GM23338 (cell line): ENCODE data around the gene RIBC2. TPM values are rescaled to one million over a fixed set of nuclear protein-coding genes. Genes with fewer than 3 reads are reported as not detected.
A peak's percentile ranks its signal among the peaks of the same experiment; 100 is the strongest.

Experiments used
- ATAC-seq: fragments of 200-7000 bp; cut with Tn5 transposase; 3 replicates; pipeline ENCODE4 v1.9.1; 2020
- DNase-seq: peaks from one replicate; pipeline ENCODE4 v3.0.0-alpha.2; 2015; ENCODE audit warnings: low spot score
- H2AFZ ChIP-seq: fragments of 200-600 bp; sonication (generic); 2 replicates; pipeline ENCODE4 v1.8.0; 2016; ENCODE audit warnings: antibody characterized with exemption, mild to moderate bottlenecking, moderate library complexity
- H3F3A ChIP-seq: fragments of 200-600 bp; sonication (generic); replicated peaks from 2 replicates; pipeline ENCODE4 v1.8.0; 2017; ENCODE audit warnings: antibody characterized with exemption, mixed run types, low read depth
- H3K27ac ChIP-seq: fragments of 200-600 bp; sonication (generic); 2 replicates; pipeline ENCODE4 v1.6.1; 2016; ENCODE audit warnings: low read depth
- H3K27me3 ChIP-seq: fragments of 200-600 bp; sonication (generic); 2 replicates; pipeline ENCODE4 v1.8.0; 2016; ENCODE audit warnings: mild to moderate bottlenecking, mixed run types, moderate library complexity; ENCODE audit not compliant: insufficient read depth
- H3K36me3 ChIP-seq: fragments of 200-600 bp; sonication (generic); 2 replicates; pipeline ENCODE4 v1.8.0; 2016; ENCODE audit warnings: mild to moderate bottlenecking; ENCODE audit not compliant: insufficient read depth
- H3K4me1 ChIP-seq: fragments of 200-600 bp; sonication (generic); 2 replicates; pipeline ENCODE4 v1.8.0; 2016; ENCODE audit warnings: mild to moderate bottlenecking, moderate library complexity; ENCODE audit not compliant: insufficient read depth
- H3K4me2 ChIP-seq: fragments of 200-600 bp; sonication (generic); 2 replicates; pipeline ENCODE4 v1.7.1; 2017; ENCODE audit warnings: mixed run types
- H3K4me3 ChIP-seq: fragments of 200-600 bp; sonication (generic); 2 replicates; pipeline ENCODE4 v1.6.1; 2016; ENCODE audit warnings: mixed run types
- H3K79me2 ChIP-seq: fragments of 200-600 bp; sonication (generic); replicated peaks from 2 replicates; pipeline ENCODE4 v1.8.0; 2017; ENCODE audit warnings: mild to moderate bottlenecking; ENCODE audit not compliant: insufficient read depth
- H3K9me2 ChIP-seq: fragments of 200-600 bp; sonication (generic); 2 replicates; pipeline ENCODE4 v1.8.0; 2017; ENCODE audit not compliant: insufficient read depth
- H4K20me1 ChIP-seq: fragments of 200-600 bp; sonication (generic); replicated peaks from 2 replicates; pipeline ENCODE4 v1.8.0; 2017; ENCODE audit warnings: mild to moderate bottlenecking; ENCODE audit not compliant: insufficient read depth
- H3K27ac Mint-ChIP-seq: 2 replicates; pipeline ENCODE4 v1.8.0; 2020; ENCODE audit warnings: inconsistent platforms, mild to moderate bottlenecking, moderate library complexity, mixed read lengths
- H3K27me3 Mint-ChIP-seq: 3 replicates; pipeline ENCODE4 v1.8.0; 2022; ENCODE audit warnings: low read depth, mild to moderate bottlenecking, moderate library complexity, mixed read lengths, inconsistent platforms; ENCODE audit not compliant: insufficient read depth, poor library complexity
- H3K36me3 Mint-ChIP-seq: 3 replicates; pipeline ENCODE4 v1.8.0; 2021; ENCODE audit warnings: low read depth, mild to moderate bottlenecking, inconsistent platforms, moderate library complexity, mixed read lengths
- H3K4me1 Mint-ChIP-seq: 3 replicates; pipeline ENCODE4 v1.8.0; 2020; ENCODE audit warnings: mild to moderate bottlenecking, inconsistent platforms, mixed read lengths
- H3K4me3 Mint-ChIP-seq: 3 replicates; pipeline ENCODE4 v1.8.0; 2021; ENCODE audit warnings: moderate library complexity, mild to moderate bottlenecking, inconsistent platforms, mixed read lengths
- H3K9me3 Mint-ChIP-seq: 3 replicates; pipeline ENCODE4 v1.8.0; 2020; ENCODE audit warnings: moderate library complexity, mild to moderate bottlenecking, inconsistent platforms, mixed read lengths
- EZH2 ChIP-seq: fragments of 200-600 bp; sonication (generic); IDR thresholded peaks from one replicate; pipeline ENCODE4 v1.8.0; 2017; ENCODE audit warnings: antibody characterized with exemption, mild to moderate bottlenecking, low read depth; ENCODE audit not compliant: unreplicated experiment
- JUNB ChIP-seq: IDR thresholded peaks from one replicate; pipeline ENCODE4 v1.6.1; 2016; ENCODE audit warnings: antibody characterized with exemption; ENCODE audit not compliant: unreplicated experiment
- STAT1 ChIP-seq: IDR thresholded peaks from one replicate; pipeline ENCODE4 v1.6.1; 2016; ENCODE audit warnings: antibody characterized with exemption; ENCODE audit not compliant: unreplicated experiment
- polyA plus RNA-seq: library from polyadenylated mRNA; unstranded; fragments of >200 nt; fragmentation: Nextera tagmentation; extraction: Ambion mirVana; gene quantifications from 2 replicates; pipeline ENCODE4 v1.2.1, GENCODE V29; 2016
- total RNA-seq: library from RNA; depleted of rRNA; stranded (reverse); fragments of >200 nt; shearing (Covaris generic); gene quantifications from 2 replicates; pipeline ENCODE4 v1.2.3, GENCODE V29; 2014
- TF ChIP-seq, protein P1 (sequence below): IDR thresholded peaks from one replicate; pipeline ENCODE4 v1.6.1; 2018; ENCODE audit warnings: antibody characterized with exemption; ENCODE audit not compliant: unreplicated experiment
- TF ChIP-seq, protein P2 (sequence below): fragments of 250-450 bp; sonication (Bioruptor Pico); IDR thresholded peaks from 2 replicates; pipeline ENCODE4 v1.5.0; 2020; ENCODE audit warnings: mild to moderate bottlenecking, moderate library complexity

RIBC2 gene
- total and polyA plus RNA-seq, 2 experiments from 2014 or later = 2.2 to 2.8 TPM

- Histone ChIP-seq H3K4me1 (peaks cover 24% of the 10 kb centered on the region), H3K4me3 (no peak overlapping the region), H3K4me2 (peak overlapping the region; percentile 22; the same call in 1 of the 2 replicates), H3F3A (no peaks in the 10 kb centered on the region), H2AFZ (peak overlapping the region; percentile 94), H3K79me2 (no peaks in the 10 kb centered on the region), H3K27ac (no peak overlapping the region), H4K20me1 (no peaks in the 10 kb centered on the region), H3K27me3 (no peaks in the 10 kb centered on the region), H3K9me2 (no peaks in the 10 kb centered on the region), H3K36me3 (no peaks in the 10 kb centered on the region)
- Mint-ChIP-seq H3K9me3 (peaks cover 19% of the 10 kb centered on the region), H3K27me3 (peaks cover 7% of the 10 kb centered on the region), H3K36me3 (peaks cover 9% of the 10 kb centered on the region), H3K4me1 (peaks cover 21% of the 10 kb centered on the region), H3K27ac (no peak overlapping the region), H3K4me3 (no peak overlapping the region)
- ATAC-seq (no peak), DNase-seq (no peak)
- TF ChIP-seq EZH2 (no peak), JUNB (no peak), STAT1 (no peak)
- TF ChIP-seq, protein P1, sequence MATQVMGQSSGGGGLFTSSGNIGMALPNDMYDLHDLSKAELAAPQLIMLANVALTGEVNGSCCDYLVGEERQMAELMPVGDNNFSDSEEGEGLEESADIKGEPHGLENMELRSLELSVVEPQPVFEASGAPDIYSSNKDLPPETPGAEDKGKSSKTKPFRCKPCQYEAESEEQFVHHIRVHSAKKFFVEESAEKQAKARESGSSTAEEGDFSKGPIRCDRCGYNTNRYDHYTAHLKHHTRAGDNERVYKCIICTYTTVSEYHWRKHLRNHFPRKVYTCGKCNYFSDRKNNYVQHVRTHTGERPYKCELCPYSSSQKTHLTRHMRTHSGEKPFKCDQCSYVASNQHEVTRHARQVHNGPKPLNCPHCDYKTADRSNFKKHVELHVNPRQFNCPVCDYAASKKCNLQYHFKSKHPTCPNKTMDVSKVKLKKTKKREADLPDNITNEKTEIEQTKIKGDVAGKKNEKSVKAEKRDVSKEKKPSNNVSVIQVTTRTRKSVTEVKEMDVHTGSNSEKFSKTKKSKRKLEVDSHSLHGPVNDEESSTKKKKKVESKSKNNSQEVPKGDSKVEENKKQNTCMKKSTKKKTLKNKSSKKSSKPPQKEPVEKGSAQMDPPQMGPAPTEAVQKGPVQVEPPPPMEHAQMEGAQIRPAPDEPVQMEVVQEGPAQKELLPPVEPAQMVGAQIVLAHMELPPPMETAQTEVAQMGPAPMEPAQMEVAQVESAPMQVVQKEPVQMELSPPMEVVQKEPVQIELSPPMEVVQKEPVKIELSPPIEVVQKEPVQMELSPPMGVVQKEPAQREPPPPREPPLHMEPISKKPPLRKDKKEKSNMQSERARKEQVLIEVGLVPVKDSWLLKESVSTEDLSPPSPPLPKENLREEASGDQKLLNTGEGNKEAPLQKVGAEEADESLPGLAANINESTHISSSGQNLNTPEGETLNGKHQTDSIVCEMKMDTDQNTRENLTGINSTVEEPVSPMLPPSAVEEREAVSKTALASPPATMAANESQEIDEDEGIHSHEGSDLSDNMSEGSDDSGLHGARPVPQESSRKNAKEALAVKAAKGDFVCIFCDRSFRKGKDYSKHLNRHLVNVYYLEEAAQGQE = no peak
- TF ChIP-seq, protein P2, sequence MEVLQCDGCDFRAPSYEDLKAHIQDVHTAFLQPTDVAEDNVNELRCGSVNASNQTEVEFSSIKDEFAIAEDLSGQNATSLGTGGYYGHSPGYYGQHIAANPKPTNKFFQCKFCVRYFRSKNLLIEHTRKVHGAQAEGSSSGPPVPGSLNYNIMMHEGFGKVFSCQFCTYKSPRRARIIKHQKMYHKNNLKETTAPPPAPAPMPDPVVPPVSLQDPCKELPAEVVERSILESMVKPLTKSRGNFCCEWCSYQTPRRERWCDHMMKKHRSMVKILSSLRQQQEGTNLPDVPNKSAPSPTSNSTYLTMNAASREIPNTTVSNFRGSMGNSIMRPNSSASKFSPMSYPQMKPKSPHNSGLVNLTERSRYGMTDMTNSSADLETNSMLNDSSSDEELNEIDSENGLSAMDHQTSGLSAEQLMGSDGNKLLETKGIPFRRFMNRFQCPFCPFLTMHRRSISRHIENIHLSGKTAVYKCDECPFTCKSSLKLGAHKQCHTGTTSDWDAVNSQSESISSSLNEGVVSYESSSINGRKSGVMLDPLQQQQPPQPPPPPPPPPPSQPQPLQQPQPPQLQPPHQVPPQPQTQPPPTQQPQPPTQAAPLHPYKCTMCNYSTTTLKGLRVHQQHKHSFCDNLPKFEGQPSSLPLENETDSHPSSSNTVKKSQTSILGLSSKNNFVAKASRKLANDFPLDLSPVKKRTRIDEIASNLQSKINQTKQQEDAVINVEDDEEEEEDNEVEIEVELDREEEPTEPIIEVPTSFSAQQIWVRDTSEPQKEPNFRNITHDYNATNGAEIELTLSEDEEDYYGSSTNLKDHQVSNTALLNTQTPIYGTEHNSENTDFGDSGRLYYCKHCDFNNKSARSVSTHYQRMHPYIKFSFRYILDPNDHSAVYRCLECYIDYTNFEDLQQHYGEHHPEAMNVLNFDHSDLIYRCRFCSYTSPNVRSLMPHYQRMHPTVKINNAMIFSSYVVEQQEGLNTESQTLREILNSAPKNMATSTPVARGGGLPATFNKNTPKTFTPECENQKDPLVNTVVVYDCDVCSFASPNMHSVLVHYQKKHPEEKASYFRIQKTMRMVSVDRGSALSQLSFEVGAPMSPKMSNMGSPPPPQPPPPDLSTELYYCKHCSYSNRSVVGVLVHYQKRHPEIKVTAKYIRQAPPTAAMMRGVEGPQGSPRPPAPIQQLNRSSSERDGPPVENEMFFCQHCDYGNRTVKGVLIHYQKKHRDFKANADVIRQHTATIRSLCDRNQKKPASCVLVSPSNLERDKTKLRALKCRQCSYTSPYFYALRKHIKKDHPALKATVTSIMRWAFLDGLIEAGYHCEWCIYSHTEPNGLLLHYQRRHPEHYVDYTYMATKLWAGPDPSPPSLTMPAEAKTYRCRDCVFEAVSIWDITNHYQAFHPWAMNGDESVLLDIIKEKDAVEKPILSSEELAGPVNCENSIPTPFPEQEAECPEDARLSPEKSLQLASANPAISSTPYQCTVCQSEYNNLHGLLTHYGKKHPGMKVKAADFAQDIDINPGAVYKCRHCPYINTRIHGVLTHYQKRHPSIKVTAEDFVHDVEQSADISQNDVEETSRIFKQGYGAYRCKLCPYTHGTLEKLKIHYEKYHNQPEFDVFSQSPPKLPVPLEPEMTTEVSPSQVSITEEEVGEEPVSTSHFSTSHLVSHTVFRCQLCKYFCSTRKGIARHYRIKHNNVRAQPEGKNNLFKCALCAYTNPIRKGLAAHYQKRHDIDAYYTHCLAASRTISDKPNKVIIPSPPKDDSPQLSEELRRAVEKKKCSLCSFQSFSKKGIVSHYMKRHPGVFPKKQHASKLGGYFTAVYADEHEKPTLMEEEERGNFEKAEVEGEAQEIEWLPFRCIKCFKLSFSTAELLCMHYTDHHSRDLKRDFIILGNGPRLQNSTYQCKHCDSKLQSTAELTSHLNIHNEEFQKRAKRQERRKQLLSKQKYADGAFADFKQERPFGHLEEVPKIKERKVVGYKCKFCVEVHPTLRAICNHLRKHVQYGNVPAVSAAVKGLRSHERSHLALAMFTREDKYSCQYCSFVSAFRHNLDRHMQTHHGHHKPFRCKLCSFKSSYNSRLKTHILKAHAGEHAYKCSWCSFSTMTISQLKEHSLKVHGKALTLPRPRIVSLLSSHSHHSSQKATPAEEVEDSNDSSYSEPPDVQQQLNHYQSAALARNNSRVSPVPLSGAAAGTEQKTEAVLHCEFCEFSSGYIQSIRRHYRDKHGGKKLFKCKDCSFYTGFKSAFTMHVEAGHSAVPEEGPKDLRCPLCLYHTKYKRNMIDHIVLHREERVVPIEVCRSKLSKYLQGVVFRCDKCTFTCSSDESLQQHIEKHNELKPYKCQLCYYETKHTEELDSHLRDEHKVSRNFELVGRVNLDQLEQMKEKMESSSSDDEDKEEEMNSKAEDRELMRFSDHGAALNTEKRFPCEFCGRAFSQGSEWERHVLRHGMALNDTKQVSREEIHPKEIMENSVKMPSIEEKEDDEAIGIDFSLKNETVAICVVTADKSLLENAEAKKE (CRISPR knock-in tag) = no peak
These were observed 56.0 kb downstream of the RIBC2 start for GRCh38 chr22:45469281-45470073.
